ENCODE data around the gene RHOT1. TPM values are rescaled to one million over a fixed set of nuclear protein-coding genes. Genes with fewer than 3 reads are reported as not detected.
"Not testable (repeated sequence)": the region's sequence is repeated elsewhere in the genome, so short reads cannot be mapped to it uniquely, and the experiment has no call there.

The RHOT1 gene
- polyA plus RNA-seq, 12 donors = 31.4 to 51.6 (median 39.0) TPM; not detected in 1

- no peak for DNase-seq
Observed at GRCh38 chr17:32158870-32159585, 16.7 kb downstream of the RHOT1 start.

- DNase-seq = no peak
Observed at GRCh38 chr17:32159586-32160438, 17.5 kb downstream of the RHOT1 start.

GRCh38 chr17:32160526-32160925 lies 18.2 kb downstream of the RHOT1 start:
- DNase-seq = no peak

- DNase-seq = no peak
Observed at GRCh38 chr17:32161029-32161428, 18.7 kb downstream of the RHOT1 start.

GRCh38 chr17:32161506-32162365 lies 19.4 kb downstream of the RHOT1 start:
- DNase-seq = no peak

GRCh38 chr17:32174889-32175288 lies 32.6 kb downstream of the RHOT1 start:
- no peak for DNase-seq

- DNase-seq = not testable (repeated sequence)
Observed at GRCh38 chr17:32178679-32179078, 36.4 kb downstream of the RHOT1 start.

GRCh38 chr17:32179103-32179502 lies 36.8 kb downstream of the RHOT1 start:
- DNase-seq = not testable (repeated sequence)

- DNase-seq = not testable (repeated sequence)
Observed at GRCh38 chr17:32179526-32179925, 37.2 kb downstream of the RHOT1 start.

- not testable (repeated sequence) for DNase-seq
Observed at GRCh38 chr17:32180262-32180661, 38.0 kb downstream of the RHOT1 start.

- no peak for DNase-seq
Observed at GRCh38 chr17:32185875-32186274, 43.6 kb downstream of the RHOT1 start.

- DNase-seq = no peak
Observed at GRCh38 chr17:32187271-32187670, 45.0 kb downstream of the RHOT1 start.

GRCh38 chr17:32189343-32189742 lies 47.0 kb downstream of the RHOT1 start:
- no peak for DNase-seq

GRCh38 chr17:32191306-32191705 lies 49.0 kb downstream of the RHOT1 start:
- DNase-seq = no peak

- no peak for DNase-seq
Observed at GRCh38 chr17:32192379-32192778, 50.1 kb downstream of the RHOT1 start.

GRCh38 chr17:32197987-32198386 lies 55.7 kb downstream of the RHOT1 start:
- no peak for DNase-seq

- no peak for DNase-seq
Observed at GRCh38 chr17:32206861-32207260, 64.6 kb downstream of the RHOT1 start.

- no peak for DNase-seq
Observed at GRCh38 chr17:32208436-32208835, 66.1 kb downstream of the RHOT1 start.

GRCh38 chr17:32209608-32210007 lies 67.3 kb downstream of the RHOT1 start:
- no peak for DNase-seq

GRCh38 chr17:32211671-32212070 lies 69.4 kb downstream of the RHOT1 start:
- no peak for DNase-seq

GRCh38 chr17:32215696-32216095 lies 73.4 kb downstream of the RHOT1 start:
- DNase-seq = no peak

GRCh38 chr17:32222621-32223020 lies 80.3 kb downstream of the RHOT1 start:
- no peak for DNase-seq
